Activated effector memory CD4-positive, alpha-beta T cell treated with anti-CD3 and anti-CD28 coated beads, Interleukin-2, amount 50 U/mL, for 16 hours (primary cell): ENCODE measurements around the gene CD96.
A peak's percentile ranks its signal among the peaks of the same experiment; 100 is the strongest.
"Not testable (repeated sequence)": the region's sequence is repeated elsewhere in the genome, so short reads cannot be mapped to it uniquely, and the experiment has no call there.

Experiments used
- DNase-seq: peaks from one replicate; pipeline ENCODE4 v3.0.0-alpha.2; 2020

The CD96 gene, protein sequence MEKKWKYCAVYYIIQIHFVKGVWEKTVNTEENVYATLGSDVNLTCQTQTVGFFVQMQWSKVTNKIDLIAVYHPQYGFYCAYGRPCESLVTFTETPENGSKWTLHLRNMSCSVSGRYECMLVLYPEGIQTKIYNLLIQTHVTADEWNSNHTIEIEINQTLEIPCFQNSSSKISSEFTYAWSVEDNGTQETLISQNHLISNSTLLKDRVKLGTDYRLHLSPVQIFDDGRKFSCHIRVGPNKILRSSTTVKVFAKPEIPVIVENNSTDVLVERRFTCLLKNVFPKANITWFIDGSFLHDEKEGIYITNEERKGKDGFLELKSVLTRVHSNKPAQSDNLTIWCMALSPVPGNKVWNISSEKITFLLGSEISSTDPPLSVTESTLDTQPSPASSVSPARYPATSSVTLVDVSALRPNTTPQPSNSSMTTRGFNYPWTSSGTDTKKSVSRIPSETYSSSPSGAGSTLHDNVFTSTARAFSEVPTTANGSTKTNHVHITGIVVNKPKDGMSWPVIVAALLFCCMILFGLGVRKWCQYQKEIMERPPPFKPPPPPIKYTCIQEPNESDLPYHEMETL

DNA sequence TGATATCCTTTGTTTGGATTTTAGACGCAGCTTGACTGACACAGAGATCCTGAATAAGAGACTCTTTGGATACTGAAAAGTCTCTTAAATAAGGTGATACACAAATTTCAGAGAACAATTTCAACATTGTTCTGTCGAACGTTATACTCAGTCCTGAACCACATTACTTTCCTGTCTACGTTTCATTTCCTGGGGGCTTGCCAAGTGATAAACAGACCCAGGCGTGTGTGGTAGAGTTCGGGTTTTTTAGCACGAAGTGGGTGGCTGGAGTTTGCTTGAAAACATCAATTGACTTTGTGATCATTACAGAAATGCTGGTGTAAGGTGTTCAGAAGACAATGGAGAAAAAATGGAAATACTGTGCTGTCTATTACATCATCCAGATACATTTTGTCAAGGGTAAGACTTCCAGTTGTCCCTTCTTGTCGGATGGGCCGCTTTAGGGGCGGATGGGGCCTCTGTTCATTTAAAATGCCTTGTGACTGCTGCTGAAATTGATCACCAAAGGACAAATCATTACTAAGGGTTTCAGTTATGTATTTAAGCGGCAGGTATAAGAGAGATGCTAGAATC lies at the start of gene CD96:
Gene CD96 (plus strand): TSS at position 287 of the 573 bp plus-strand sequence. CDS start 52 bp downstream, at position 339.
- DNase-seq, result peak; percentile 84

DNA sequence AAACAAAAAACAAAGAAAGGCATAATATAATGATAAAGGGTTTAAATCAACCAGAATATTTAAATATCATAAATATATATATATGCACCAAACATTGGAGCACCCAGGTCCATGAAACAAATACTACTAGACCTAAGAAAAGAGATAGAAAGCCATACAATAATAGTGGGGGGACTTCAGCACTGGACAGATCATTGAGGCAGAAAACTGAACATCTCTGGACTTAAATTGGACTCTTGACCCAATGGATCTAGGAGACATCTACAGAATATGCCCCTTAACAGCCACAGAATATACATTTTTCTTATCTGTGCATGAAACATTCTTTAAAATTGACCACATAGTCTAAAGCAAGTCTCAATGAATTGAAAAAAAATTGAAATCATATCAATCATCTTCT lies 48.7 kb upstream of the CD96 start:
- DNase-seq, result no peak

DNA sequence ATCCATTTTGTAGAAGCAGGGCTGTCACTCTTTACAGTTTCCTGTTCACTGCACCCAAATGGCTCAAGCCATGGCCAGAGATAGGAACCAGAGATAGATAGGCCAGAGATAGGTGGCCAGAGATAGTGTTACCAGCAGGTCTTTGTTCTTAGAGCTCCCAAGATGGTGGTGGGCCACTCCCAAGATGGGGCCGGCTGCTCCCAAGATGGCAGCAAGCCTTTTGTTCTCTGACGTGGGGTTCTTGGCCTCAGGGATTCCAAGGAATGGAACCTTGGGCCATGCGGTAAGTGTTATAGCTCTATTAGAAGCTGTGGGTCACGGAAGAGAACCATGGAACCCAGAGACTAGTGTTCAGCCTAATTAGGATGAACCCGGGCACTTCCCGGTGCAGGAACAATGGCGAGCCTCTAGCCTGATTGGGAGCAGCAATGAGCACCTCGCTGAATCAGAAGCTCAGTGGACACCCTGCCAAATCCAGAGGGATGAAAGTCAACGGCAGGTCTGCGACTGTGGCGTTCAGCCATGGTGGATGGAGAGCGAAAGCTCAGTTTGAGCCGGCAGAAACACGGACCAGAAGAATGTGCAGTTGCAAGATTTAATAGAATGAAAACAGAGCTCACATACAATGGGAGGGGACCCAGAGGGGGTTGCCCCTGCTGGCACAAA lies 45.0 kb upstream of the CD96 start:
- no peak for DNase-seq

DNA sequence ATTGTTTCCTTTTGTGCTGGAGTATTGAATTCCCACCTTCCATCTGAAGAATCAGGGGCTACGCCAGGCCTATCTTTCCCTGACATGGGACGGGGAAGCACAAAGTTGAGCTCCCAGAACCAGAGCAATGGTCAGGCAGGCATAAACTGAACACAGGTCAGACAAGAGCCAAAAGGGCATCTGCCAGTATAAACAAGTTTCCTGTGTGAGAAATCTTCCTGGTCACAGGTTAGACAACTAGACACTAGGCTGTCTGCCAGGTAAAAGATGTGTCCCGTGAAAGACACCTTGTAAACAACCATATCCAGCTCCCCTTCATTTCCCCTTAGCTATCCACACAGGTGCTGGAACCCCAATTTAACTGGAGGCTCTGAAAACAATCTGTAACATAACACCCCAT lies 44.0 kb upstream of the CD96 start:
- DNase-seq, result no peak

DNA sequence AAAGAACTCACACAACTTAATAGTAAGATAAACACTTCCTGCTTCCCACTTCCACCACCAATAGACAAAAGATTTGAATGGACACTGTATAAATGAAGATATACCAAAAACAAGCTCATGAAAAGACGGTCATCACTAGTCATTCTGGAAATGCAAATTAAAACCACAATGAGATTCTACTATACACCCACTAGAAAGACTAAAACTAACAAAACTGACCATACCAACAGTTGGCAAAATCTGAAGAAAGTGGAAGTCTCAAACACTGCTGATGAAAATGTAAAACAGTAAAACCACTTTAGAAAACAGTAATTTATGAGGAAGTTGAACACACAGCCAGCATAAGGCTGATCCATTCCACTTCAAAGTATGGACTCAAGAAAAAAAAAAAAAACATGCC lies 35.6 kb upstream of the CD96 start:
- no peak for DNase-seq

DNA sequence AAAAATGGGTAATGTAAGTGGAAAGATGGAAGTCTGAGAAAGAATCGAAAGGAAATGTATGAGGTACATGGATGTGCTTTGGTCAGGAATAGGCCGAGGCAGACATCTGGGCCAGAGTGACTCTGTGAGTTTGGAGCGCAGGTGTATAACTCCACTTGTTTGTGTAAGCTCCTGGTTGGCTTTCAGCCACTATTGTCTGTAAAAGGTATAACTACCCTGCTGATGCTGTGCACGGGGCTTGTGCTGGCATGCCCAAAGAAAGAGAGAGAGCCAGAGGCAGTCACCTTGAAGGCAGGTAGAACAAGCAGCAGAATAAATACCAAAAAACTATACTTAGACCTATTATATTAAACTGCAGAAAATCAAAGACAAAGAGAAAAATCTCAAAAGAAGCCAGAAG lies 32.7 kb upstream of the CD96 start:
- no peak for DNase-seq

DNA sequence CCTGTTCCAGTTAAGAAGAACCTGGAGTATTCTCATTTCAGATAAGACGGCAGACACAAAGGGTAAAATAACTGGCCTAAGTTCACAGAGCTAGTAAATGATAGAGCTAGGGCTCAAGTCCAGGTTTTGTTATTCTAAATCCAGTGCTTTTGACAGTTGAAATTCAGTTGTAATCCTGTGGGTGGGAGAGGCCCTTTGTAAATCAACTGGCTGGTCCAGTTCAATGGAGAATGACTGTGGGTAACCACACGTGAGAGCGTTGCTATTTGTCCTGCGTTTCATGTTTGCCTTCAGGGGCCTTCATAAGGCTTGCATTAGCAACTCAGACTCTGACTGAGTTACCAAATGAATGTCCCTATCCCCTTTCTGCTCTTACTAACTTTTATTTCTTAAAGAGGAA lies 24.2 kb upstream of the CD96 start:
- no peak for DNase-seq

DNA sequence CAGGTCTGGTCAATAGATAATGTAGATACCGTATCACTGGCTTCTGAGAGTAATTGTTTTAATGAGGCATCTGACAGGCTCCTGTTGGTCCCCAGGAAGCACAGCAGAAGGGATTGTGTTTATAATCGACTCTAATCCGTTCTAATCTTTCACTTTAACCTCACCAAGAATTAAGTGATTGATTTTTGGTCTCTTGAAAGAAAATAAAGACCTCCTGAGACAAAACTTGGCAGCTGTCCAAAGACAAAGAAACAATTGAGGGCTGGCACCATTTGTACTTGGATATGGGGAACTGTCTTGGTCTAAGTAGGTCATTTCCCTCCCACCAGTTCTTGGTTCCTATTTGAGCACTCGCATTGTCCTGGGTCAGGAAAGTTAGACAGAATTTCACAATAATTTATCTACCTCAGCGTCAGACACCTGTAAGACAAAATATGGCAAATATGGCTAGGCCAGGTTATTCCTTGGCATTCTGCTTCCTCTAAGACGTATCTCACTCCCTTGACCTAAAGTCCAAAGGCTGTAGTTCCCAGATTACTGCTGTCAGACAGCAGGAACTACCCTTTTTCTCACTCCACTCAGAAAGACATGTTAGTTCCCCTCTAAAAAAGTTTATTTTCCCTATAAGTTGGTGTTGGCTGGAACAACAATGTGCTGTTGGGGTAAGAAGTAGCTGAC lies 22.7 kb upstream of the CD96 start:
- no peak for DNase-seq

DNA sequence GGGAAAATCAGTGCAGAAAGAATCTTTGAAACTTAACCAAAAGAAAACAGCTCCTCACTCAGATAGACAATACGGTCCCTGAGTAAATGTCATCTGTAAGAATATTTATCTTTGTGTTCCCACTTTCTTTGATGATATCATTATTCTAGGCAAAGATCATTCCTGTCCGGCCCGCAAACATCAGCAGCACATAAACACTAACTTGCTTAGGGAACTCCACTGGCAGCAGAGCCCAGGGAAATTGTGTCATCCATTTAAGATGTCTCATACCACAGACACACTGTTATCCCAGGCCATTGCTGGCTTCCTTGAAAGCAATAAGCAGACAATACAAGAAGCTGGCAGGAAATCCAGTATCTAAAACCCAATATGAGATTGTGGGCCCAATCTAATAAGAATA lies 20.1 kb upstream of the CD96 start:
- DNase-seq, result no peak

DNA sequence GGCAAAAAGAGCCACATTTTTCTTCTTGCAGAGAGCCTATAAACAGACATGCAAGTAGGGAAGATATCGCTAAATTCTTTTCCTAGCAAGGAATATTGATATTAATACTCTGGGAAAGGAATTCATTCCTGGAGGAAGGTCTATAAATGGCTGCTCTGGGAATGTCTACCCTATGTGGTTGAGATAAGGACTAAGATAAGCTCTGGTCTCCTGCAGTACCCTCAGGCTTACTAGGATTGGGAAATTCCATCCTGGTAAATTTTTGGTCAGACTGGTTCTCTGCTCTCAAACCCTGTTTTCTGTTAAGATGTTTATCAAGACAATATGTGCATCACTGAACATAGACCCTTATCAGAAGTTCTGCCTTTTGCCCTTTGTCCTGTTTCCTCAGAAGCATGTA lies 17.5 kb upstream of the CD96 start:
- not testable (repeated sequence) for DNase-seq

DNA sequence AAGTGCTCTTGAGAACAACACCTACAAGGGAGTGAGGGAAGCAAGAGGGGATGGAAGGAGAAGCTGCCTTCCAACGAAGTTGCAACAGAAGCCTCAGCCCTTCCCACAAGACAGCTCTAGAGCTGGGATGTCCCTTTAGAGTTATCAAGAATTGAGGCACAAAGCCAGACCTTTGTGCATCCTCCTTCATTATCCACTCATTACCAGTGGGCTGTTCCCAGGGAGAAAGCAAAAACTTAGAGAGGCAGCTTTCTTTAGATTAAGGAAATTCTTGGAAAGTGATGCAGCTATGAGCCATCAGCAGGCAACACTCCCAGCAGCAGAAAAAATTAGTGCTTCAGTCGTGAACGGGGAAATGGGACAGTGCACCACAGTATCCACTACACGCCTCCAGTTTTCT lies 10.6 kb upstream of the CD96 start:
- no peak for DNase-seq

DNA sequence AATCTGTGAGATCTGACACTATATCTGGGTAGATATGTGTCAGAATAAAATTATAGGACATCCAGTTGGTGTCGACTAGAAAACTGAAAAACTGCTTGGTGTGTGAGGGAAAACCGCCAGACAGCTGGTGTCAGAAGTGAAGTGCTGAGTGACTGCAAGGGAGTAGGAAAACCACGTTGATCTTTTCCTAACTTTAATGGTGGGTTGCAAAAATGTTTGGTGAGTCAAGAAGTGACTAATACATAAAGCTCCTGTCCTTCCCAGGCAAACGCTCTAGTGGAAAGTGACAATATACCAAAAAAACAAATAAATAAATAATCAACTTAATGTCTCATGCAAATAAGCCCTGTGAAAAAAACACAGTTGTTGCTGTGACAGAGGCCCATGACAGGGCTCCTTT lies 7.3 kb upstream of the CD96 start:
- DNase-seq, result no peak

DNA sequence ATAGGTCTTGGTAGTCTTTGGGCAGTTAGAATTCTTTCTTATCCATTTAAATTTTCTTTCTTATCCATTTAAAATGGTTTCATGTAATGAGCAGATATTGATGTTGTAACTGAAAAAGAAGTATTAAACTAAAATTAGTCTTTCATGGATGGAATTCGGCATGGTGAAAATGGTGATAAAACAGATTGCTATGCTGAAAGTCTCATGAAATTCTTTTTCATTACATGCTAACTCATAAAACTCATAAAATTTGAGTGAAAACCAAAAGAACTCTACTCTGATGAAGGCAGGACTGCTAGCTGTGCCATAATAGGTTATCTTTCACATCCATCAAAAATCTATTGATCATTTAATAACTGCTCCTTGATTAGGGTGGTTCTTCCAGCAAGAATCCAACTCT lies 3.9 kb upstream of the CD96 start:
- DNase-seq, result no peak

DNA sequence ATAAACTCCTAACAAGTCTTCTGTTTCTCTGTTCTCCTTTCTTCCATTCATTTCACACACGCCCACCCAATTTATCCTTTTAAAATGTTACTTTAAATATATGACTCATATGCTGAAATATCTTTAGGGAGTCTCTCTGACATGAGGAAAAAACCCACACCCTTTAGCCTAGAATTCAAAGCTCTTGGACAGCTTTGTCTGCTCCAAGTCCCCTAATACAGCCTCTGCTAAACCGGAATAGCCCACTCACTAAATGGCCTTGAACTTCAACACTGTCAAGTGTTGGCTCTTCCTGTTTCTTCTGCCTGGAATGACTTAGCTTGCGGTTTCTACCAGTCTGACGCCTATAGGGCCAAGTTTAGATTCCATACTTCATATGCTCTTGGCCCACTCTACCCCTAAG lies 3.3 kb upstream of the CD96 start:
- DNase-seq, result no peak

DNA sequence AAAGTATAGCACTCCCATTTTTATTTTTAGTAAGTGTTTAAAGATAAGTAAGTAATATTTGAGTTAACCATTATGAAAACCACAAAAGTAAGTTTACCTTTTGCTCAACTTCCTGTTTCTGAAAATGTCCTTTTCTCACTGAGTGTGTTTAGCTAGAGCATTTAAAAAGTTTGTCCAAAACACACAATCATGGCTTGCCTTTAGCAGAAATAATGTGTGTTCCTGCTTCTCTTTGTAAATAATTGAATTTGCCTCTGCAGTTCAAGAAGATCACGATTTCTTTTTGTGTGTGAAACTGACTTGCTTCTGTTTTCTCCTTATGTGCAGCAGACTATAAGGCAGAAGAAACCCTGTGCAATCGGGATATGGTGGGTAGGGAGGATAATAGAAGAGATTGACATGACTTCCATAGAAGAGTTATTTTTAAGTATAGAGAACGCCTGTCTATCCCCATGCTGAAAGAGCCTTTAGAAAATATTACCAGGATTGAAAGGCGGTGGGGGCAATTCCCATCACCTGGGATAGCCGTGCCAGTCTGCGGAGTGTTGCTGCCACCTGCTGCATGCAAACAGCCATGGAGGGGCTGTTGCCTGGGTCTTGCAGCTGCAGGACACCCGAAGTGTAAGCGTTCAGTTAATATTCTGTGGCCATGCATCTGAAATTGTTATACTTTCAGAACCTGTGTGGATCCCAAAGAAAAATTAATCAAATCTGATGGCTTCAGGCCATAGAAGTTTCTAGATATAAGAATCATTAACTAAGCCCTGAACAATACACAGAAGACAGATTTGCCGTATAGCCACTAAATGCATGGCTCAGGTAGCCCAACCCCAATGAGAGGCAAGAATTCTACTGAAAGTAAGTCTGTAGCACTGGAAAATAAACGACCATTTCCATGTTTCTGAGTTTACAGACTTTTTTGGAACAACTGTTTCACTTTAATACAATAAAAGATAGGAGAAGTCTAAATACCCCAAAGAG lies 2.4 kb upstream of the CD96 start:
- peak; percentile 87 for DNase-seq

DNA sequence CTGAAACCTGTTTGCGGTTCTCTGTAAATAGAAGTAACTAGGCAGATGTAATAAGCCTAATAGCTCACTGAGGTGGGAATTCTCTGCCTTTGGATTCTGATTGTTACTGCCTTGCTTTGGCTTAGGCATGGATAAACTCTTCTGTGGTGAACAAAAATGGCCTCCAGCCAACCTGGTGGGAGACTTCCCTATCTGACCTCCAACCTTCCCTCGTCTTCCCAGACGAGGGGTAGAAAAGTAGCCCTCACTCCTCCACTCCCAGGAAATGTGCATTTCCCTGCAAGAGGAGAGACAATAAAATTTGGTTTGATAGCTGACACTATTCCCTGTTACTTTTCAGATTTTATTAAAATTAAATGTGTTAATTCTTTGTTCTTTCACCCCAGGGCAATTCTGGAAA lies 606 bp upstream of the CD96 start:
- no peak for DNase-seq

DNA sequence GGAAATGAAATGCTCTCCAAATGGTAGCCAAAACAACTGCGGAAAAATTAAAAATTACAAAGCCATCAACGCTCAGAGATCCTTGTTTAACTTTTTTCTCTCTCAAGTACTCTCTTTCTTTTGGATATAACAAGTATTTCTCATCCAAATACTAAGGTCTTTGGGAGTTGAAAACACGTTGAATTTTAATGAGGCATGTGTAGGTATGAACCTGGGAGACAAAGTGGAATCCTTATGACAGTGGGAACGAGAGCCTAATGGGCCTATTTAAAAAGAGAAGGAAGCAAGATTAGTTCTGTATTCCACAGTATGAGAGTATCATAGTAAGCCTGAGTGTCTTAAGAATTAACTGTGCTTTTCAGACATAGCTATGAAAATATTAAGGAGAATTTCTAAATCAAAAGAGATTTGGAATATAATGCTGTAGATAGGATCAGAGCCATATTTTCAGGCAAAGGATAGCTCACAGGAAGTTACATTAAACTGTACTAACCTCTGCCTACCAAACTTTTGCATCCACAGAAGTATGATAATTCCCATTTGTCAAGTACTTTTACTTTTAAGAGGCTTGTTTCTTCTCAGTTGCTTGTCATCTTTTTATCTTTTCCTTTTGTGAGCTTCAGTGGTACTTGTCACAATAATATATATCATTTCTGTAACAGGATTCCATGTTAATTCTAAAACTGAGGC lies 759 bp downstream of the CD96 start:
- DNase-seq, result no peak

DNA sequence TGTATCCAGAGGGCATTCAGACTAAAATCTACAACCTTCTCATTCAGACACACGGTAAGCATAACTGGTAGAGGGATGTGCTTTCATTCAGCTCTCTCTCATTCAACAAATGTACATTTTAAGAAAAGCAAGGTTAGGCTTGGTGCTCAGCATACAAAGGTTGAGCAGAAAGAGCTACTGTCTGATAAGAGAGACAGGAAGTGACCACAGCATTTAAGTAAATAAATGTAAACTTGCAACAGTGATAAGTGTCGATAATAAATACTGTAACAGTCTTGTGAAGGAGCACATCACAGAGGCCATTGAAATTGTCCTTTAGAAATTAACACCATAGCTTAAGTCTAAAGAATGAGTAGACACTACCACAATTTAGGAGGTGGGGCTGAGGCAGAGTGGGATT lies 3.4 kb downstream of the CD96 start:
- no peak for DNase-seq

DNA sequence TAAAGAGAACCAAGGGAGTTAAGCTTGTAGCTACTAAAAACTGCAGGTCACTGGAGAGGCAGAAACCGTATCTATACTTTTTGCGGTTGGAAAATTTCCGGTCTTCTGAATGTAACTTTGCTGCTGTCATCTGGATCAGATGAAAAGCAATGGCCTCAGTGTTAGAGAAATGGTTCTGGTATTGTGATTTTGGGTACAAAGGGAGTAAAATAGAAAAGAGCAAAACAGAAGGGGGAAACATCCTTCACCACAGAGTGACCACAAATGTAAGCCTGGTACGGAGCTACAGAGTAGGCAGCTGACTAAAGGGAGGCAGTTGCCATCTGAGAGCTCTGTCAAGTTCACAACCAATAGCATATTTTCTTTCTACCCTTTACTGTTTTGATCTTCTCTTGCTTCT lies 5.6 kb downstream of the CD96 start:
- DNase-seq, result peak; percentile 67

DNA sequence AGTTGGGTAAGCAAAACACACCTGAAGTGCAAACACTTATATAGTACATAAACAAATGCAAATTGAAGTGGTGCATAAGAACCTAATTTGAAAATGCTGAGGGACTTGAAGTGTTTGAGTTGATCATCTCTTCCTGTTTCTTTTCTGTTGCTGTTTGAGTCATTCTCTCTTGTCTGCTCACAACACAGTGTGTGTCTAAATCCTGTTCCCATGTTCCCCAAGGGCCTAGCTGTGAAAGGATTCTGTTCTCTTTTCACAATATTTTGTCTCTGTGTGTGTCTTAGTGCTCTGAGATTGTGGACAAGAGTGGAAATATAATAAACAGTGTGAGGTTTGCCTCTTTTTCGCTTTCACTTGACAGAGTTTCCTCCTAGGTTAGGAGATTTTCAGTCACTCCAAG lies 6.1 kb downstream of the CD96 start:
- no peak for DNase-seq

DNA sequence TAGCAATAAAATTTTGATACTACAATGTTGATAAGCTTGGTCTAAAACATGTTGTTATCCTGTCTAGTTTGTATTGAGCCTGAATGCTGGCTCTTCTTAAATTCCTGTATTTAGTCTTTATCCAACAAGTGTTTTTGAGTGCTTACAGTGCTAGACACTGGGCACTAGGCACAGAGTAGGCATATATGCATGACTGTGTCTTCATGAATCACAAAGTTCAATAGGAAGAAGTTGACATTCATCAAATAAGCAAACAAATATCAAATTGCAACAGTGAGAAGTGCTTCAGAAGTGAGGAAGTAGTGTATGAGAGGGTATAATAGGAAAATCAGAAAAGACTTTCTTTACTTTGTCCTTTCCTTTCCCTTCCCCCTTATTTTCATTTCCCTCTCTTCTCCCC lies 6.8 kb downstream of the CD96 start:
- no peak for DNase-seq

DNA sequence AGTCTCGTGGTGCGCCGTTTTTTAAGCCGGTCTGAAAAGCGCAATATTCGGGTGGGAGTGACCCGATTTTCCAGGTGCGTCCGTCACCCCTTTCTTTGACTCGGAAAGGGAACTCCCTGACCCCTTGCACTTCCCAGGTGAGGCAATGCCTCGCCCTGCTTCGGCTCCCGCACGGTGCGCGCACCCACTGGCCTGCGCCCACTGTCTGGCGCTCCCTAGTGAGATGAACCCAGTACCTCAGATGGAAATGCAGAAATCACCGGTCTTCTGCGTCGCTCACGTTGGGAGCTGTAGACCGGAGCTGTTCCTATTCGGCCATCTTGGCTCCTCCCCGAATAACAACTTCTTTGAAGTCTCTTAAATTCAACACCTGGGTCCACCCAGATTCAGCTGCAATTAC lies 19.9 kb downstream of the CD96 start:
- not testable (repeated sequence) for DNase-seq
